ENCODE data around the gene CDIPT.

DNA sequence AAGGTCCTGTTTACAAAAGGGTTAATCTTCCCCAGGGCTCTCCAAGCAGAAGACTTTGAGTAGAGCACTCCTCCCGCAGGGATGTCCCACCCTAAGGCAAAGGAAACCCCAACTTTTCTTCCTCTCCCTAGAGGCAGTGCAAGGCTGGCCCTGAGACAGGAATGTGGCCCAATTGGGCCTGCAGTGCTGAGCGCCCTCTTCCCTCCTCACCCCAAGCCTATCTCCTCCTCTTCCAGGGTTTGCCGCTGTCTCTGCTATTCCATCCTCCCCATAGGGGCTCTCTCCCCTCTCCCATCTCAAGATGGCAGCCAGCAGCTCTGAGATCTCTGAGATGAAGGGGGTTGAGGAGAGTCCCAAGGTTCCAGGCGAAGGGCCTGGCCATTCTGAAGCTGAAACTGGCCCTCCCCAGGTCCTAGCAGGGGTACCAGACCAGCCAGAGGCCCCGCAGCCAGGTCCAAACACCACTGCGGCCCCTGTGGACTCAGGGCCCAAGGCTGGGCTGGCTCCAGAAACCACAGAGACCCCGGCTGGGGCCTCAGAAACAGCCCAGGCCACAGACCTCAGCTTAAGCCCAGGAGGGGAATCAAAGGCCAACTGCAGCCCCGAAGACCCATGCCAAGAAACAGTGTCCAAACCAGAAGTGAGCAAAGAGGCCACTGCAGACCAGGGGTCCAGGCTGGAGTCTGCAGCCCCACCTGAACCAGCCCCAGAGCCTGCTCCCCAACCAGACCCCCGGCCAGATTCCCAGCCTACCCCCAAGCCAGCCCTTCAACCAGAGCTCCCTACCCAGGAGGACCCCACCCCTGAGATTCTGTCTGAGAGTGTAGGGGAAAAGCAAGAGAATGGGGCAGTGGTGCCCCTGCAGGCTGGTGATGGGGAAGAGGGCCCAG is 50.0 kb downstream of the CDIPT start:
- TF ChIP-seq, protein P1, sequence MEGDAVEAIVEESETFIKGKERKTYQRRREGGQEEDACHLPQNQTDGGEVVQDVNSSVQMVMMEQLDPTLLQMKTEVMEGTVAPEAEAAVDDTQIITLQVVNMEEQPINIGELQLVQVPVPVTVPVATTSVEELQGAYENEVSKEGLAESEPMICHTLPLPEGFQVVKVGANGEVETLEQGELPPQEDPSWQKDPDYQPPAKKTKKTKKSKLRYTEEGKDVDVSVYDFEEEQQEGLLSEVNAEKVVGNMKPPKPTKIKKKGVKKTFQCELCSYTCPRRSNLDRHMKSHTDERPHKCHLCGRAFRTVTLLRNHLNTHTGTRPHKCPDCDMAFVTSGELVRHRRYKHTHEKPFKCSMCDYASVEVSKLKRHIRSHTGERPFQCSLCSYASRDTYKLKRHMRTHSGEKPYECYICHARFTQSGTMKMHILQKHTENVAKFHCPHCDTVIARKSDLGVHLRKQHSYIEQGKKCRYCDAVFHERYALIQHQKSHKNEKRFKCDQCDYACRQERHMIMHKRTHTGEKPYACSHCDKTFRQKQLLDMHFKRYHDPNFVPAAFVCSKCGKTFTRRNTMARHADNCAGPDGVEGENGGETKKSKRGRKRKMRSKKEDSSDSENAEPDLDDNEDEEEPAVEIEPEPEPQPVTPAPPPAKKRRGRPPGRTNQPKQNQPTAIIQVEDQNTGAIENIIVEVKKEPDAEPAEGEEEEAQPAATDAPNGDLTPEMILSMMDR (IDR thresholded peaks at IDR 0.05) = no peak
- no peak for TF ChIP-seq POLR2A (IDR thresholded peaks at IDR 0.05)
